HCT116 (cell line): Measurements from ENCODE around the gene CCDC83. TPM values are rescaled to one million over a fixed set of nuclear protein-coding genes. Genes with fewer than 3 reads are reported as not detected.

Experiments
- ATAC-seq: fragments of 200-7000 bp; cut with Tn5 transposase; 2 replicates; pipeline ENCODE4 v1.9.1; 2020; ENCODE audit warnings: mild to moderate bottlenecking, moderate library complexity
- BruUV-seq: library from RNA; stranded (reverse); fragments of 400-500 nt; replicated peaks from 2 replicates; lab custom pipeline; 2021; lab: Mats Ljungman, UMichigan
- CTCF ChIA-PET: fragments of 300-600 bp; sonication (Branson Sonifier 250); formaldehyde crosslinking; loops from one replicate; lab custom pipeline; 2021; ENCODE audit warnings: antibody characterized with exemption; lab: Charles Lee
- POLR2A ChIA-PET: fragments of 300-600, 350-600 bp; sonication (Branson Sonifier 250); formaldehyde crosslinking; loops from one replicate; lab custom pipeline; 2021; ENCODE audit warnings: antibody characterized with exemption; lab: Charles Lee
- RAD21 ChIA-PET, 2 experiments: fragments of 300-600 bp; sonication (Branson Sonifier 250); formaldehyde crosslinking; loops; one replicate each; lab custom pipeline; 2023; ENCODE audit warnings: low total read pairs in 2 of 2; ENCODE audit not compliant: uncharacterized antibody in 2 of 2, unreplicated experiment in 2 of 2, low non-redundant PET in 1 of 2; lab: Charles Lee
- DNase-seq: peaks from one replicate; pipeline ENCODE4 v3.0.0-alpha.2; 2010; ENCODE audit warnings: low read depth, low spot score
- H2AFZ ChIP-seq: fragments of 200-600 bp; shearing (Covaris generic), sonication (generic); 2 replicates; pipeline ENCODE4 v1.6.1; 2017; ENCODE audit warnings: low read depth, mixed run types, mixed read lengths, antibody characterized with exemption, low read length; ENCODE audit not compliant: poor library complexity, severe bottlenecking
- H3K27ac ChIP-seq: 2 replicates; pipeline ENCODE4 v1.5.1; 2012; ENCODE audit warnings: low read depth, low read length
- H3K27me3 ChIP-seq: fragments of 200-600 bp; sonication (generic); 2 replicates; pipeline ENCODE4 v1.6.1; 2016; ENCODE audit warnings: mixed run types, low read length, mixed read lengths; ENCODE audit not compliant: insufficient read depth
- H3K36me3 ChIP-seq, 2 experiments: fragments of 200-500 bp in 1 of 2; fragments of 200-600 bp in 1 of 2; sonication (Bioruptor generic) in 1 of 2; sonication (generic) in 1 of 2; 2 replicates each; pipeline versions ENCODE4 v1.5.1 to v1.6.1; 2014 to 2016; ENCODE audit warnings: low read length in 2 of 2, inconsistent platforms in 1 of 2, mixed read lengths in 1 of 2, mixed run types in 1 of 2; ENCODE audit not compliant: insufficient read depth in 2 of 2, control insufficient read depth in 1 of 2
- H3K4me1 ChIP-seq, 2 experiments: fragments of 200-600 bp in 1 of 2; sonication (generic) in 1 of 2; 2 replicates each; pipeline versions ENCODE4 v1.5.1 to v1.6.1; 2012 to 2017; ENCODE audit warnings: low read length in 2 of 2, inconsistent platforms in 1 of 2, mild to moderate bottlenecking in 1 of 2, mixed read lengths in 1 of 2, mixed run types in 1 of 2, moderate library complexity in 1 of 2; ENCODE audit not compliant: insufficient read depth in 2 of 2, control insufficient read depth in 1 of 2
- H3K4me2 ChIP-seq: fragments of 200-600 bp; sonication (generic); 2 replicates; pipeline ENCODE4 v1.6.1; 2017; ENCODE audit warnings: mixed run types, low read length, mixed read lengths
- H3K4me3 ChIP-seq, 2 experiments: fragments of 200-600 bp in 1 of 2; sonication (generic) in 1 of 2; replicated peaks in 1 of 2; 2 replicates each; pipeline ENCODE4 v1.5.1; 2011 to 2016; ENCODE audit warnings: low read length in 2 of 2, control low read depth in 1 of 2, low read depth in 1 of 2, mild to moderate bottlenecking in 1 of 2, mixed read lengths in 1 of 2, mixed run types in 1 of 2
- H3K79me2 ChIP-seq: fragments of 200-600 bp; sonication (generic); 2 replicates; pipeline ENCODE4 v1.6.1; 2017; ENCODE audit warnings: mild to moderate bottlenecking, mixed run types, low read length, moderate library complexity, mixed read lengths; ENCODE audit not compliant: insufficient read depth
- H3K9ac ChIP-seq: fragments of 200-600 bp; sonication (generic); 2 replicates; pipeline ENCODE4 v1.6.1; 2016; ENCODE audit warnings: low read length, mixed read lengths
- H3K9me2 ChIP-seq: fragments of 200-600 bp; sonication (generic), shearing (Covaris generic); 2 replicates; pipeline ENCODE4 v1.6.1; 2017; ENCODE audit warnings: mixed run types, mild to moderate bottlenecking, moderate library complexity; ENCODE audit not compliant: insufficient read depth
- H3K9me3 ChIP-seq, 2 experiments: fragments of 200-500 bp in 1 of 2; fragments of 200-600 bp in 1 of 2; sonication (Bioruptor generic) in 1 of 2; sonication (generic) in 1 of 2; 2 replicates each; pipeline ENCODE4 v1.6.1; 2014 to 2017; ENCODE audit warnings: low read length in 2 of 2, mixed read lengths in 2 of 2, inconsistent platforms in 1 of 2, low read depth in 1 of 2, mild to moderate bottlenecking in 1 of 2, mixed run types in 1 of 2, moderate library complexity in 1 of 2; ENCODE audit not compliant: control insufficient read depth in 1 of 2, insufficient read depth in 1 of 2
- H4K20me1 ChIP-seq: fragments of 200-600 bp; sonication (generic), shearing (Covaris generic); 2 replicates; pipeline ENCODE4 v1.6.1; 2017; ENCODE audit warnings: mixed run types, mild to moderate bottlenecking, moderate library complexity; ENCODE audit not compliant: insufficient read depth
- ATF3 ChIP-seq: IDR thresholded peaks from 2 replicates; pipeline ENCODE4 v1.6.1; 2012
- ELF1 ChIP-seq: IDR thresholded peaks from 2 replicates; pipeline ENCODE4 v1.6.1; 2012; ENCODE audit warnings: low read depth, borderline replicate concordance
- FOSL1 ChIP-seq: IDR thresholded peaks from 2 replicates; pipeline ENCODE4 v1.6.1; 2012; ENCODE audit warnings: low read depth
- MAX ChIP-seq: IDR thresholded peaks from 2 replicates; pipeline ENCODE4 v1.6.1; 2012
- POLR2A ChIP-seq: IDR thresholded peaks from 2 replicates; pipeline ENCODE4 v1.7.0; 2011; ENCODE audit warnings: borderline replicate concordance; ENCODE audit not compliant: insufficient read depth, insufficient read length; ENCODE audit errors: extremely low read depth
- RAD21 ChIP-seq: IDR thresholded peaks from 2 replicates; pipeline ENCODE4 v1.6.1; 2012; ENCODE audit warnings: low read depth, mild to moderate bottlenecking
- intact Hi-C: fragments of 100-400 bp; cut with micrococcal nuclease; formaldehyde crosslinking; loops from 2 replicates; pipeline ENCODE4 v1.10.0; 2022
- total RNA-seq: library from RNA; stranded (reverse); gene quantifications from one replicate; pipeline ENCODE4 v1.2.1, GENCODE V29; 2021; ENCODE audit not compliant: unreplicated experiment
- TF ChIP-seq, protein P1 (sequence below): IDR thresholded peaks from 2 replicates; pipeline ENCODE4 v1.6.1; 2011; ENCODE audit warnings: mild to moderate bottlenecking, low read length, moderate library complexity; ENCODE audit not compliant: insufficient replicate concordance; ENCODE audit errors: extremely low read depth

CCDC83 gene
- total RNA-seq, 1 experiment from 2014 or later: not detected

- no peak for TF ChIP-seq MAX
- TF ChIP-seq ELF1: no peak
- no peak for TF ChIP-seq RAD21
These were observed 49.8 kb upstream of the CCDC83 start (continued) for GRCh38 chr11:85805387-85805786.

DNA sequence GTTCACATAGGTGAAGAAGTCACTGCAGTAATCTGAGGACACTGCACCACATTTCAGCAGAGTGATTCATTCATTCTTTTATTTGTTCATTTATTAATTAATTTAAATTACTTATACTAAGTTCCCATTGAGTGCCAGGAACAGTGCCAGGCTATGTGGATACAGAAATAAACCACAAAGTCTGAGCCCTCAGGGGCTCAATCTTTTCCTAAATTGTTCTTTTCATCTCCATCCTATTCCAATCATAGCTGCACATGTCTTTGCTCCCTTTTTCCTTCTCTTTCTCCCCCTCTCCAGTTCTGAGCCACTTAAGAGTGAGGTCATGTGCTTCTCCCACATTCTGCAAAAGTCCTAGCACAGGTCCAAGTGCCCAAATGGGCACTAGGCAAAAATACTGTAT, 49.2 kb upstream of the CCDC83 start:
- H3K4me1 ChIP-seq: peaks cover 9 to 26% of the 10 kb centered on the region in 2 experiments
- POLR2A ChIA-PET: no interaction called here
- H3K9me2 ChIP-seq: no peaks in the 10 kb centered on the region
- no peaks in the 10 kb centered on the region for H3K9me3 ChIP-seq
- H4K20me1 ChIP-seq: no peaks in the 10 kb centered on the region
- no peaks in the 10 kb centered on the region for H3K27me3 ChIP-seq
- RAD21 ChIA-PET: no interaction called here
- H3K4me3 ChIP-seq: no peak overlapping the region
- no peaks in the 10 kb centered on the region for H3K79me2 ChIP-seq
- no peak overlapping the region for H3K9ac ChIP-seq
- H3K4me2 ChIP-seq: no peak overlapping the region
- intact Hi-C loops: no loop called here
- DNase-seq: no peak
- no peaks in the 10 kb centered on the region for H3K36me3 ChIP-seq
- BruUV-seq: no TSS peak
- no peak overlapping the region for H2AFZ ChIP-seq
- CTCF ChIA-PET: no interaction called here
- no peak for TF ChIP-seq ATF3
- ATAC-seq: no peak
- H3K27ac ChIP-seq: no peak overlapping the region

DNA sequence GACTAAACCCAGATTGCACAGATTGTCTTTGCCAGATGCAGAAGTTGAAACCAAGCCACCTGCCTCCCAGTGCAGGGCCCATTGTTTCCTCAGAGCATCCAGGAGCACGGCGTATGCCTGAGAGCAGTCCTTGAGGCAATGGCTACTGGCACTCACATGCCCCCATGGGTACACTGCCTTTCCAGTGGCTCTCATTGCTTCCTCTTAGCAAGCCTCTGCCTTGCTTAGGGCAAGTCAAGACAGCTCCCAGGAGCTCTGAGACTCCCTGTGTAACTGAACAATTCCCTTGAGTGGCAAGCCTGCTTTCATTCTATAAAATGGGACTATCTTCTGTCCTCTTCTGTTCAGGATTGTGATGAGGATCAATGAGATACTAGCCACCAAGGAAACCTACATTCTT, 48.3 kb upstream of the CCDC83 start:
- Histone ChIP-seq H3K9me2 (no peaks in the 10 kb centered on the region), H3K4me2 (no peak overlapping the region), H3K27me3 (no peaks in the 10 kb centered on the region), H2AFZ (no peak overlapping the region), H3K9ac (no peak overlapping the region), H3K9me3 (no peaks in the 10 kb centered on the region), H3K36me3 (no peaks in the 10 kb centered on the region), H3K27ac (no peak overlapping the region), H3K4me3 (no peak overlapping the region), H3K79me2 (no peaks in the 10 kb centered on the region), H3K4me1 (peaks cover 15 to 31% of the 10 kb centered on the region in 2 experiments), H4K20me1 (no peaks in the 10 kb centered on the region)
- intact Hi-C loops: no loop called here
- no TSS peak for BruUV-seq
- ChIA-PET CTCF (no interaction called here), POLR2A (no interaction called here), RAD21 (no interaction called here)
- no peak for DNase-seq
- TF ChIP-seq ELF1: no peak
- TF ChIP-seq FOSL1: no peak
- TF ChIP-seq, protein P1, sequence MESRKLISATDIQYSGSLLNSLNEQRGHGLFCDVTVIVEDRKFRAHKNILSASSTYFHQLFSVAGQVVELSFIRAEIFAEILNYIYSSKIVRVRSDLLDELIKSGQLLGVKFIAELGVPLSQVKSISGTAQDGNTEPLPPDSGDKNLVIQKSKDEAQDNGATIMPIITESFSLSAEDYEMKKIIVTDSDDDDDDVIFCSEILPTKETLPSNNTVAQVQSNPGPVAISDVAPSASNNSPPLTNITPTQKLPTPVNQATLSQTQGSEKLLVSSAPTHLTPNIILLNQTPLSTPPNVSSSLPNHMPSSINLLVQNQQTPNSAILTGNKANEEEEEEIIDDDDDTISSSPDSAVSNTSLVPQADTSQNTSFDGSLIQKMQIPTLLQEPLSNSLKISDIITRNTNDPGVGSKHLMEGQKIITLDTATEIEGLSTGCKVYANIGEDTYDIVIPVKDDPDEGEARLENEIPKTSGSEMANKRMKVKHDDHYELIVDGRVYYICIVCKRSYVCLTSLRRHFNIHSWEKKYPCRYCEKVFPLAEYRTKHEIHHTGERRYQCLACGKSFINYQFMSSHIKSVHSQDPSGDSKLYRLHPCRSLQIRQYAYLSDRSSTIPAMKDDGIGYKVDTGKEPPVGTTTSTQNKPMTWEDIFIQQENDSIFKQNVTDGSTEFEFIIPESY: no peak
- TF ChIP-seq POLR2A: no peak
- ATAC-seq: no peak
